GM19238 (cell line): ENCODE data around the gene PCDH11Y.
"Not testable (repeated sequence)": the region's sequence is repeated elsewhere in the genome, so short reads cannot be mapped to it uniquely, and the experiment has no call there.

ENCODE experiments used
- DNase-seq: peaks from one replicate; pipeline ENCODE4 v3.0.0; 2011; ENCODE audit warnings: low spot score; ENCODE audit not compliant: insufficient read length

Gene PCDH11Y, protein sequence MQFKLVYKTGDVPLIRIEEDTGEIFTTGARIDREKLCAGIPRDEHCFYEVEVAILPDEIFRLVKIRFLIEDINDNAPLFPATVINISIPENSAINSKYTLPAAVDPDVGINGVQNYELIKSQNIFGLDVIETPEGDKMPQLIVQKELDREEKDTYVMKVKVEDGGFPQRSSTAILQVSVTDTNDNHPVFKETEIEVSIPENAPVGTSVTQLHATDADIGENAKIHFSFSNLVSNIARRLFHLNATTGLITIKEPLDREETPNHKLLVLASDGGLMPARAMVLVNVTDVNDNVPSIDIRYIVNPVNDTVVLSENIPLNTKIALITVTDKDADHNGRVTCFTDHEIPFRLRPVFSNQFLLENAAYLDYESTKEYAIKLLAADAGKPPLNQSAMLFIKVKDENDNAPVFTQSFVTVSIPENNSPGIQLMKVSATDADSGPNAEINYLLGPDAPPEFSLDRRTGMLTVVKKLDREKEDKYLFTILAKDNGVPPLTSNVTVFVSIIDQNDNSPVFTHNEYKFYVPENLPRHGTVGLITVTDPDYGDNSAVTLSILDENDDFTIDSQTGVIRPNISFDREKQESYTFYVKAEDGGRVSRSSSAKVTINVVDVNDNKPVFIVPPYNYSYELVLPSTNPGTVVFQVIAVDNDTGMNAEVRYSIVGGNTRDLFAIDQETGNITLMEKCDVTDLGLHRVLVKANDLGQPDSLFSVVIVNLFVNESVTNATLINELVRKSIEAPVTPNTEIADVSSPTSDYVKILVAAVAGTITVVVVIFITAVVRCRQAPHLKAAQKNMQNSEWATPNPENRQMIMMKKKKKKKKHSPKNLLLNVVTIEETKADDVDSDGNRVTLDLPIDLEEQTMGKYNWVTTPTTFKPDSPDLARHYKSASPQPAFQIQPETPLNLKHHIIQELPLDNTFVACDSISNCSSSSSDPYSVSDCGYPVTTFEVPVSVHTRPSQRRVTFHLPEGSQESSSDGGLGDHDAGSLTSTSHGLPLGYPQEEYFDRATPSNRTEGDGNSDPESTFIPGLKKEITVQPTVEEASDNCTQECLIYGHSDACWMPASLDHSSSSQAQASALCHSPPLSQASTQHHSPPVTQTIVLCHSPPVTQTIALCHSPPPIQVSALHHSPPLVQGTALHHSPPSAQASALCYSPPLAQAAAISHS (N-terminal part only)

DNA sequence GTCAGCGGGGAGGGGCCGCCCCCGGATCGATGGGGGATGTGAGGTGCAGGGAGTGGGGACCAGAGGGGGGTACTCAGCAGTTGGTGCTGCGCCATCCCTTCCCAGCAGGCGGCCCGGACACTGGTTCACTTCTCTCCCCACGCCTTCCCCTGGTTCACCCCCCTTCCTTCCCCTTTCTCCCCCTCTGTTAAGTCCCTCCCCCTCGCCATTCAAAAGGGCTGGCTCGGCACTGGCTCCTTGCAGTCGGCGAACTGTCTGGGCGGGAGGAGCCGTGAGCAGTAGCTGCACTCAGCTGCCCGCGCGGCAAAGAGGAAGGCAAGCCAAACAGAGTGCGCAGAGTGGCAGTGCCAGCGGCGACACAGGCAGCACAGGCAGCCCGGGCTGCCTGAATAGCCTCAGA is at the start of gene PCDH11Y:
Gene PCDH11Y (plus strand): TSS at position 240 of the 400 bp plus-strand sequence. CDS start 56,804 bp downstream, outside the sequence.
- DNase-seq: not testable (repeated sequence)

GRCh38 chrY:4967894-4968293 is 32.2 kb upstream of the PCDH11Y start:
- not testable (repeated sequence) for DNase-seq

DNA sequence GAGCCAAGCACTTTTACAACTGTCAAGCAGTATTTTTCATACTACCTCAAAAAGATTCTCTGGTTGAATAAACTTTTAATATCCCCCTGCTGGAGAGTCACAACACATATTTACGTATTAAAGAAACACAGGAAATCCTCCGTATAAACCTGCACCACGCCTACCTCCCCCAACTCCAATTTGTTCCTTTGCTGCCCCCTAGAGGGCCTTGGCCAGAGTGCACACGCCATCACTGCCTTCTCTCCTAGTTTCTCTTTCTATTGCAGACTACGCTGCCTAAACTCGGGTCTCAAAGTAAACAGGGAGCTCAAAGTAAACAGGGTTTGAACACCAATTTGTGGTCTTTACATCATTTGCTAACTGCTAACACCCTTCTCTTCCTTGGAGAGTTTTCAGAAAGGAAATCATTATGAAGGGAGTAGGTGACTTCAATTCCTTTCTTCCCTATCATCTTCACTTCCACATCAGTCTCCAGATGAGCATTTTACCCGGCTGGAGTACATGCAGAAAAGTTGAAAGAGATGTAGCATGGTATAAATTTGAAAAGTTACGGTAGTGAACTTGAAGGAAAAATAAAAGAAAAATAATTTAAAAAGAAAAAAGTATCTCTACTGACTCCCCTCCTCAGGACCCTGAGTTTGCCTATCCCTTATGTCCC is 8.2 kb upstream of the PCDH11Y start:
- not testable (repeated sequence) for DNase-seq

GRCh38 chrY:4994892-4995291 is 5.2 kb upstream of the PCDH11Y start:
- not testable (repeated sequence) for DNase-seq

- DNase-seq: not testable (repeated sequence)
Observed at GRCh38 chrY:5002476-5003184, 2.5 kb downstream of the PCDH11Y start.

- DNase-seq: not testable (repeated sequence)
Observed at GRCh38 chrY:5038972-5039523, 39.0 kb downstream of the PCDH11Y start.

- DNase-seq: not testable (repeated sequence)
Observed at GRCh38 chrY:5083017-5083416, 82.9 kb downstream of the PCDH11Y start.

- DNase-seq: not testable (repeated sequence)
Observed at GRCh38 chrY:5182998-5183397, 182.9 kb downstream of the PCDH11Y start.

DNA sequence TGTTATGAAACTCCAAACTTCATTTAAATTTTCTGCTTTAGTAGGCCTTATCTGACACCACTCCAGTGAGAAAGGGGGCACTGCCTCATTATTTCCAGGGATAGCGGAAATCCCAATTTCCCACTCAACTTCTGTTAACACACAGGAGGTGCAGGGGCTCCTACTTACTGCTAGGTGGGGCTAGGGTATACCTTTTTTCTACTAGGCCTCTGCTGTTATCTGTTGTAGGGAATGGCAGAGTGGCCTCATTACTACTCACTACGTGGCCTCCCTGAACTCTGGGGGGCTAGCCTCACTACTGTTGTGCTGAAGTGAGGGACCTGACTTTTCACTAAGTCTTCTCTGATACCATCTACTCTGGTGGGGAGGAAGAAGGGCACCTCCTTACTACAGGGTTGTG is 215.0 kb downstream of the PCDH11Y start:
- DNase-seq: not testable (repeated sequence)

GRCh38 chrY:5324931-5325330 is 324.8 kb downstream of the PCDH11Y start:
- not testable (repeated sequence) for DNase-seq

GRCh38 chrY:5342220-5342619 is 342.1 kb downstream of the PCDH11Y start:
- DNase-seq: not testable (repeated sequence)

- not testable (repeated sequence) for DNase-seq
Observed at GRCh38 chrY:5543705-5544104, 543.6 kb downstream of the PCDH11Y start.

DNA sequence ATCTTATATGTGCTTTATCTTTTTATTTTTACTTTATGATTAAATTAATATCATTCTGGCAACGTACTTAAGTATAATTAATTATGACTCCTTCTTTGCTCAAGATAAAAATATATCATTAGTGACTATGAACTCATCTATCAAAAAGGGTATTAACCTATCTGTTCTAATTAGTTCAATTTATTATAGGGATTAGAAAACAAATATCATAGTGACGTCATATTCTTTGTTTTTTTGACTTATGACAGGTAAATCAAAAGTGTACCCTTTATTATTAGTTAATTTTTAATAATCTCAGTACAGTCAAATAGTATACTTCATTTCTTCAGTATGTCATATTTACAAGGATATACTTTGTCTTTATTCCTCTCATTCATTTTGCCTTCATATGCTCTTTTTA is 638.5 kb downstream of the PCDH11Y start:
- DNase-seq: not testable (repeated sequence)

GRCh38 chrY:5679265-5679664 is 679.2 kb downstream of the PCDH11Y start:
- not testable (repeated sequence) for DNase-seq

- DNase-seq: not testable (repeated sequence)
Observed at GRCh38 chrY:5708727-5709126, 708.6 kb downstream of the PCDH11Y start.

- DNase-seq: not testable (repeated sequence)
Observed at GRCh38 chrY:5709788-5710381, 709.8 kb downstream of the PCDH11Y start.

GRCh38 chrY:5761403-5761802 is 761.3 kb downstream of the PCDH11Y start:
- not testable (repeated sequence) for DNase-seq

GRCh38 chrY:5776485-5776884 is 776.4 kb downstream of the PCDH11Y start:
- not testable (repeated sequence) for DNase-seq
